AG04449 (cell line): ENCODE data around the gene CCDC57.

ENCODE experiments used
- CTCF ChIA-PET: fragments of 350-600 bp; formaldehyde crosslinking; extraction: SDS; loops from one replicate; lab custom pipeline; 2021; ENCODE audit warnings: antibody characterized with exemption; lab: Yijun Ruan, JAX
- POLR2A ChIA-PET: fragments of 400-600, 350-600 bp; formaldehyde crosslinking; extraction: SDS; loops from one replicate; lab custom pipeline; 2020; ENCODE audit warnings: antibody characterized with exemption, inconsistent platforms; lab: Yijun Ruan, JAX
- DNase-seq: peaks from one replicate; pipeline ENCODE4 v3.0.0-alpha.2; 2010; ENCODE audit warnings: low read depth, low spot score
- H3K4me3 ChIP-seq: 2 replicates; pipeline ENCODE4 v1.5.1; 2011; ENCODE audit warnings: low read depth, mild to moderate bottlenecking, control low read depth, low read length
- TF ChIP-seq, protein P1 (sequence below): IDR thresholded peaks from one replicate; pipeline ENCODE4 v1.5.1; 2011; ENCODE audit warnings: mild to moderate bottlenecking, moderate library complexity, low read length, control low read depth, inconsistent platforms; ENCODE audit not compliant: insufficient read depth; ENCODE audit errors: missing control alignments

CCDC57 gene

DNA sequence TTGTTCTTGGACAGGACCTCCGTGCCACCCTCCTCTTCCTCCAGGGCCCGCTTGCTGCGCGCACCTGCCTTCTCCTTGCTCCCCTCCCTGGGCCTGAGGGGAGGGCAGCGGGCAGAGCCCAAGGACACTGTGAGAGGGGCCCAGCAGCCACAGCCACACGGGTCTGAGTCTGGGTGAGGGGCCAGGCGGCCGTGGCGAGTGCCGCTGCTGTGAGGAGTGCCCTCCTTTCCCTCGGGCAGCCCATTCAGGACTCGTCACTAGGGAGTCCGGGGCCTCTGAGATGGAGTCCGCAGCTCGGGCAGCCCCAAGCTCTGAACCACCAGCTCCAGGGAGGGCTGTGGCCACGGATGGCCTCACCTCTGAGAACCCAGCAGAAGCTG is 152.7 kb downstream of the CCDC57 start:
- DNase-seq, result no peak
- TF ChIP-seq, protein P1, sequence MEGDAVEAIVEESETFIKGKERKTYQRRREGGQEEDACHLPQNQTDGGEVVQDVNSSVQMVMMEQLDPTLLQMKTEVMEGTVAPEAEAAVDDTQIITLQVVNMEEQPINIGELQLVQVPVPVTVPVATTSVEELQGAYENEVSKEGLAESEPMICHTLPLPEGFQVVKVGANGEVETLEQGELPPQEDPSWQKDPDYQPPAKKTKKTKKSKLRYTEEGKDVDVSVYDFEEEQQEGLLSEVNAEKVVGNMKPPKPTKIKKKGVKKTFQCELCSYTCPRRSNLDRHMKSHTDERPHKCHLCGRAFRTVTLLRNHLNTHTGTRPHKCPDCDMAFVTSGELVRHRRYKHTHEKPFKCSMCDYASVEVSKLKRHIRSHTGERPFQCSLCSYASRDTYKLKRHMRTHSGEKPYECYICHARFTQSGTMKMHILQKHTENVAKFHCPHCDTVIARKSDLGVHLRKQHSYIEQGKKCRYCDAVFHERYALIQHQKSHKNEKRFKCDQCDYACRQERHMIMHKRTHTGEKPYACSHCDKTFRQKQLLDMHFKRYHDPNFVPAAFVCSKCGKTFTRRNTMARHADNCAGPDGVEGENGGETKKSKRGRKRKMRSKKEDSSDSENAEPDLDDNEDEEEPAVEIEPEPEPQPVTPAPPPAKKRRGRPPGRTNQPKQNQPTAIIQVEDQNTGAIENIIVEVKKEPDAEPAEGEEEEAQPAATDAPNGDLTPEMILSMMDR, result no peak
- ChIA-PET CTCF (interaction anchor here (1.7 kb wide), 1 partner anchor 40 kb away, joined by 6 read pairs; no protein-coding TSS in a partner anchor), POLR2A (interaction anchor here (0.5 to 1.5 kb wide), 4 partner anchors 10 to 22 kb away, joined by 3 to 7 read pairs (median 4); partner anchors contain the start of gene DCXR)
- H3K4me3 ChIP-seq, result no peak overlapping the region

DNA sequence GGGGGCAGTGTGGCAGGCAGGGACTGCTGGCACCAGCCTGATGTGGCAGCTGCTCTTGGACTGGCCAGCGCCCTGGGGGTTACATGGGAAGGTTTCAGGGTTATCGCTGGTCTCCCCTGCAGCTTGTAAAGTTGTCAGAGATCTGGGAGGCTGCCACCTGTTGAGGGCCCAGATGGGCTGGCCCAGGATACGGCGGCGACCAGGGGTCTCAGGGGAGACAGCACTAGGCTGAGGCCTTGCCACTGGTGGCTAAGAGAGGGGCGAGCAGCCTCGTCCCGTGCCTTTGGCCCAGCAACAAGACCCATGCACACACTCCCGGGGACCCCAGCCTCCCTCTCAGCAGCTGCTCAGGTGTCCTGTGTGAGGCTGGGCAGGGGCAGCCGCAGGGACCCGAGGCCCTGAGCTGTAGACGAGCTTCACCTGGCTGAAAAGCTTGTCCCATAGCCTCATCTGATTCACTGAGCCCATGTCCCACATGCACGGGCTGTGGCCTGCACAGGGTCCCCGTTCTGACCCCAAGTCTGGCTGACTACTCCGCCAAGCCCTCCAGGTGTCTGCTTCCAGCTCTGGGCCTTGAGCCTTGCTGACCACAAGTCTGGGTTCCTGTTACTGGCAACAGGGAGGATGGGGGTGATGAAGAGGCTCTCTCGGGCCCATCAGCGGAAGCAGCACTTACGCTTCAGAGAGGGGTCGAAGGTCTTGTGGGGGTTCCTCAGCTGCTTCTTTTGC is 153.2 kb downstream of the CCDC57 start:
- TF ChIP-seq, protein P1, result no peak
- H3K4me3 ChIP-seq, result no peak overlapping the region
- CTCF ChIA-PET, result interaction anchor here (1.7 kb wide), 1 partner anchor 39 kb away, joined by 6 read pairs; no protein-coding TSS in a partner anchor
- no peak for DNase-seq
- POLR2A ChIA-PET, result interaction anchor here (0.5 to 1.5 kb wide), 5 partner anchors 10 to 39 kb away, joined by 3 to 7 read pairs (median 4); partner anchors contain the start of genes DCXR and FASN

DNA sequence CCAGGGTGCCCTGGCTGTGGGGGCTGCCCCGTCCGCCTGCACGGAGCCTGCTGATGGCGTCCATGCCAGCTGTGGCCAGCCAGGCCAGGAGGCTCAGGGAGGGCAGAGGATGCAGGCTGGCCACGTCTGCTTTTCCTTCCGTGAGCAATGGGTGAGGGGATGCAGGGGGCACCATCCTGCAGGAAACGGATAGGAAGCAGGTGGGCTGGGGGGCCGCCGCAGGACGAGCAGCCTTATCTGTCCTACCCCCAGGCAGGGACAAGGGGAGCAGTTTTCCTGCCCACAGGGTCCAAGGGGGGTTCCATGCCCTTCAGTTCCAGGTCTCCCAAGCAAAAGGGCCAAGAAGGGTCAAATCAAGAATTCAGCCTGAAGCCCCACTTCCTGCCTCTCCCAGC is 153.8 kb downstream of the CCDC57 start:
- no peak overlapping the region for H3K4me3 ChIP-seq
- ChIA-PET CTCF (no interaction called here), POLR2A (interaction anchor here (1.3 to 1.5 kb wide), 3 partner anchors 9 to 39 kb away, joined by 4 to 7 read pairs (median 4); partner anchors contain the start of genes DCXR and FASN)
- TF ChIP-seq, protein P1, result no peak
- no peak for DNase-seq

DNA sequence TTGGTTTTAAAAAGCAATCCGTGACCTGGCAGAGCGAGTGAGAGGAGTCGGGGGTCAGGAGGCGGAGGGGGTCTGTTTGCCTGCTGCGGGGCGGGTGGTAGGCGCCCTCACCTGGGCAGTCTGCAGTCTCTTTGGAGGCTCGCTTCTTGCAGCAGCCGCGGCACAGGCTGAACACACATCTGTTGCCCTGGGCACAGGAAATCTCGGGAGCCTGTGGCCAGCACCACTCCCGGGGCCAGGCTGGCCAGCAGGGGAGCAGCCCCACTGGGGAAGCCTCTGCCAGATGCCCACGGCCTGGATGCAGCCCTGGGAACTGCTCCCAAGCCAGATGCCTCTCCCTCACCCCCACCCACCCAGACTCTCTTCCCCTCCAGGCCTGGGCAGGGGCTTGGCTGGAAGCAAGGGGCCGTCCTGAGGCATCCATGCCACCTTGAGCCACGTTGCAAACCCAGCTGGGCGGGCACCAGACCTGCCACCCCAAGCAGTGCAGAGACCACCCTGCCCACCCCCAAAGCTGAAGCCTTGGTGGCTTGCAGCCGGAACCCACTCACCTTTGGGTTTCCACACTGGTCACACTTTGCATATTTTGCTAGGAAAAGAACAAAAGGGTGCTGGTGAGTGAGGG is 154.3 kb downstream of the CCDC57 start:
- no peak overlapping the region for H3K4me3 ChIP-seq
- CTCF ChIA-PET, result no interaction called here
- no peak for DNase-seq
- TF ChIP-seq, protein P1, result no peak
- POLR2A ChIA-PET, result interaction anchor here (1.3 to 1.5 kb wide), 2 partner anchors 21 to 40 kb away, joined by 4 to 7 read pairs; partner anchors contain the start of genes DCXR and FASN

DNA sequence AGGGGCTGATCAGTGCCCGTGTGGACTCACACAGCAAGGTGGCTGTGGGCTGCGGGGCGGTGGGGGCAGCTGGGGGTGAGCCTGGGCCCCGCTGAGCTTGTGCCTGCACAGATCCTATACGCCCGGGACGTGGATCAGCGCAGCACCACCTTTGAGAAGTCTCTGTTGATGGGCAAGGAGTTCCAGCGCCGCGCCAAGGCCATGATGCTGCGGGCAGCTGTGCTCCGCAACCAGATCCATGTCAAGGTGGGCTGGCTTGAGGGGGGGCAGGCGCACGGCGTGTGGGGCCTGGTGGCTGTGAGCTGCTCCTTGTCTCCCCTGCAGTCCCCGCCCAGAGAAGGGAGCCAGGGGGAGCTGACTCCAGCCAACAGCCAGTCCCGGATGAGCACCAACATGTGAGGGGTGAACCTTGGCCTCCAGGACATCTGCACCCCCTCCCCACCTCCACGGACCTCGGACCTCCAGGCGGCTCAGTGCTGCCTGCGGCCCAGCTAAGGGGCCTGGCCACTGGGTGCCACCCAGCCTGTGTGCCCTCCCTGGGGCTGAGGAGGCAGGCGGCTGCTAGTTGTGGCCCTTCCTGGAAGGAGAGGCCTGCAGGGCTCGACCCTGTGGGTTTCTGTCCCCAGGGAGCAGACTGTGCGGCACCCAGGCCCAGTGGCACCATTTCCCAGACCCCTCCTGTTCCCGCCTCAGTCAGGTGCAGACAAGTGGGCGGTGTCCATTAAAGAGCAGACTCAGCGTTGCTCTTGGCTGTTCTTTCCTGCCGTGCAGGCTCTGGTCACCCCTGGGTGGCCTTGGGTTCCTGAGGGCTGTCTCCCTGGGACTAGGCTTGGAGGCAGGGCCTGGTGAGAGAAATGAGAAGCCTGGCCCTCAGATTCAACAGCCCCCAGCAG is 155.7 kb downstream of the CCDC57 start:
- no peak for DNase-seq
- ChIA-PET POLR2A (no interaction called here), CTCF (no interaction called here)
- H3K4me3 ChIP-seq, result no peak overlapping the region
- TF ChIP-seq, protein P1, result no peak
